Endothelial cell of umbilical vein (primary cell): Measurements from ENCODE around the gene LARP7. TPM values are rescaled to one million over a fixed set of nuclear protein-coding genes. Genes with fewer than 3 reads are reported as not detected.

Experiments
- BruUV-seq: library from RNA; stranded (reverse); fragments of 400-500 nt; replicated peaks from 2 replicates; lab custom pipeline; 2021; lab: Mats Ljungman, UMichigan
- CTCF ChIA-PET: fragments of 300-600, 350-600 bp; sonication (Branson Sonifier 250); formaldehyde crosslinking; loops from one replicate; lab custom pipeline; 2021; ENCODE audit warnings: antibody characterized with exemption, inconsistent platforms; lab: Charles Lee
- POLR2A ChIA-PET: fragments of 300-600, 350-600 bp; sonication (Branson Sonifier 250); formaldehyde crosslinking; loops from one replicate; lab custom pipeline; 2021; ENCODE audit warnings: antibody characterized with exemption, inconsistent platforms; lab: Charles Lee
- DNase-seq: peaks from one replicate; pipeline ENCODE4 v3.0.0-alpha.2; 2011; ENCODE audit warnings: low read depth, low spot score
- FAIRE-seq: peaks from 2 replicates; lab custom pipeline; 2011; peaks lifted over from hg19 to GRCh38; lab: Jason Lieb, UNC
- H2AFZ ChIP-seq: 2 replicates; pipeline ENCODE4 v1.6.0; 2012; ENCODE audit warnings: low read depth, low read length, control low read depth, inconsistent platforms
- H3K27ac ChIP-seq: 2 replicates; pipeline ENCODE4 v1.5.1; 2011; ENCODE audit warnings: low read depth, mild to moderate bottlenecking, control low read depth, low read length, moderate library complexity; ENCODE audit not compliant: insufficient read depth
- H3K27me3 ChIP-seq, 2 experiments: 2 replicates each; pipeline versions ENCODE4 v1.6.0 to v1.6.1; 2011; ENCODE audit warnings: low read length in 2 of 2, mixed read lengths in 1 of 2; ENCODE audit not compliant: control insufficient read depth in 2 of 2, insufficient read depth in 2 of 2
- H3K36me3 ChIP-seq, 2 experiments: 2 replicates in 1 of 2; 3 replicates in 1 of 2; pipeline ENCODE4 v1.5.1; 2011; ENCODE audit warnings: low read length in 2 of 2, mild to moderate bottlenecking in 1 of 2, moderate library complexity in 1 of 2; ENCODE audit not compliant: control insufficient read depth in 2 of 2, insufficient read depth in 2 of 2; ENCODE audit errors: extremely low read depth in 1 of 2
- H3K4me1 ChIP-seq: 3 replicates; pipeline ENCODE4 v1.5.1; 2011; ENCODE audit warnings: mild to moderate bottlenecking, low read length; ENCODE audit not compliant: control insufficient read depth, insufficient read depth; ENCODE audit errors: extremely low read depth
- H3K4me2 ChIP-seq: 2 replicates; pipeline ENCODE4 v1.6.1; 2011; ENCODE audit warnings: low read length, control low read depth, mixed read lengths; ENCODE audit not compliant: insufficient read depth
- H3K4me3 ChIP-seq, 3 experiments: fragments of 200-600 bp in 1 of 3; sonication (generic), shearing (Covaris generic) in 1 of 3; replicated peaks in 1 of 3; 2 replicates each; pipeline ENCODE4 v1.5.1; 2011 to 2016; ENCODE audit warnings: control low read depth in 3 of 3, low read length in 3 of 3, mild to moderate bottlenecking in 2 of 3, inconsistent platforms in 1 of 3, low read depth in 1 of 3, moderate library complexity in 1 of 3; ENCODE audit not compliant: insufficient read depth in 1 of 3
- H3K79me2 ChIP-seq: 2 replicates; pipeline ENCODE4 v1.6.0; 2012; ENCODE audit warnings: low read length, inconsistent platforms; ENCODE audit not compliant: control insufficient read depth, insufficient read depth
- H3K9ac ChIP-seq: replicated peaks from 2 replicates; pipeline ENCODE3; 2011; ENCODE audit warnings: low read length, control low read depth; ENCODE audit not compliant: insufficient read depth; ENCODE audit errors: extremely low read depth
- H3K9me1 ChIP-seq: replicated peaks from 3 replicates; pipeline ENCODE4 v1.6.0; 2011; ENCODE audit warnings: mild to moderate bottlenecking, low read length; ENCODE audit not compliant: control insufficient read depth, insufficient read depth; ENCODE audit errors: extremely low read depth
- H3K9me3 ChIP-seq: replicated peaks from 2 replicates; pipeline ENCODE4 v1.5.1; 2012; ENCODE audit warnings: low read length, inconsistent platforms; ENCODE audit not compliant: control insufficient read depth, insufficient read depth
- H4K20me1 ChIP-seq: replicated peaks from 2 replicates; pipeline ENCODE3; 2011; ENCODE audit warnings: mild to moderate bottlenecking, low read length; ENCODE audit not compliant: control insufficient read depth, insufficient read depth; ENCODE audit errors: extremely low read depth
- EZH2 ChIP-seq: IDR thresholded peaks from 2 replicates; pipeline ENCODE4 v1.6.1; 2012; ENCODE audit warnings: borderline replicate concordance, low read depth, mild to moderate bottlenecking, moderate library complexity, low read length, inconsistent platforms; ENCODE audit not compliant: severe bottlenecking
- FOS ChIP-seq: IDR thresholded peaks from 2 replicates; pipeline ENCODE4 v1.6.1; 2011; ENCODE audit warnings: mild to moderate bottlenecking, low read length, moderate library complexity, borderline replicate concordance; ENCODE audit not compliant: insufficient read depth
- GATA2 ChIP-seq: IDR thresholded peaks from 2 replicates; pipeline ENCODE4 v1.7.0; 2011; ENCODE audit warnings: low read depth, mild to moderate bottlenecking, moderate library complexity, mixed read lengths, low read length; ENCODE audit not compliant: insufficient read length, insufficient read depth
- JUN ChIP-seq: IDR thresholded peaks from 2 replicates; pipeline ENCODE4 v1.6.1; 2011; ENCODE audit warnings: borderline replicate concordance, low read depth; ENCODE audit not compliant: insufficient read length, insufficient read depth
- MAX ChIP-seq: IDR thresholded peaks from 2 replicates; pipeline ENCODE4 v1.6.1; 2011; ENCODE audit not compliant: insufficient read depth, insufficient read length
- MYC ChIP-seq: IDR thresholded peaks from one replicate; pipeline ENCODE4 v1.6.1; 2011; ENCODE audit warnings: mild to moderate bottlenecking, low read depth, low read length
- POLR2A ChIP-seq: IDR thresholded peaks from 2 replicates; pipeline ENCODE4 v1.6.1; 2012; ENCODE audit warnings: low read depth, mild to moderate bottlenecking, control low read depth, low read length
- POLR2AphosphoS5 ChIP-seq: IDR thresholded peaks from 2 replicates; pipeline ENCODE4 v1.6.1; 2012; ENCODE audit warnings: low read depth, mild to moderate bottlenecking, control low read depth, low read length, moderate library complexity; ENCODE audit not compliant: insufficient read depth
- dilution Hi-C: fragments of 300-500 bp; cut with MboI; formaldehyde crosslinking; loops from one replicate; pipeline ENCODE4 v1.15.0; 2019; ENCODE audit warnings: low sequenced_read_pairs; ENCODE audit not compliant: extremely low pct_ligation_motif_present
- intact Hi-C: fragments of 100-400 bp; cut with micrococcal nuclease; formaldehyde crosslinking; loops from one replicate; pipeline ENCODE4 v1.10.0; 2022
- polyA plus RNA-seq, 4 experiments: library from polyadenylated mRNA; depleted of rRNA in 3 of 4; stranded (reverse) in 3 of 4; unstranded in 1 of 4; fragments of >200 nt; gene quantifications; 2 replicates each; pipeline versions ENCODE4 v1.2.1 to v1.2.3, GENCODE V29; 2011 to 2012; ENCODE audit warnings: missing spikeins in 1 of 4
- total RNA-seq: library from RNA; stranded (reverse); gene quantifications from 2 replicates; pipeline ENCODE4 v1.2.3, GENCODE V29; 2021
- TF ChIP-seq, protein P1 (sequence below), 2 donors: IDR thresholded peaks; 1 replicate in 1 of 2; 2 replicates in 1 of 2; pipeline ENCODE4 v1.5.1; 2011; ENCODE audit warnings: low read length in 2 of 2, mild to moderate bottlenecking in 2 of 2, moderate library complexity in 2 of 2, control low read depth in 1 of 2, inconsistent platforms in 1 of 2, low read depth in 1 of 2; ENCODE audit not compliant: insufficient read depth in 1 of 2; ENCODE audit errors: extremely low read depth in 1 of 2

The LARP7 gene
- total and polyA plus RNA-seq, 2 donors (not counting 3 experiments of a cell fraction or from before 2014, with no cell fraction given): 6.9 to 35.1 TPM

GRCh38 chr4:112700679-112701078, 63.7 kb downstream of the LARP7 start:
- ChIA-PET POLR2A (no interaction called here), CTCF (no interaction called here)
- H3K9ac ChIP-seq: no peak overlapping the region
- no TSS peak for BruUV-seq
- no peaks in the 10 kb centered on the region for H3K36me3 ChIP-seq
- H4K20me1 ChIP-seq: no peaks in the 10 kb centered on the region
- no peak overlapping the region for H3K4me3 ChIP-seq
- H3K79me2 ChIP-seq: no peaks in the 10 kb centered on the region
- no peak for DNase-seq
- H3K4me2 ChIP-seq: no peak overlapping the region
- FAIRE-seq: no peak
- TF ChIP-seq JUN (no peak), FOS (no peak), MAX (no peak), POLR2AphosphoS5 (no peak), EZH2 (no peak), POLR2A (no peak), MYC (no peak), GATA2 (no peak)
- TF ChIP-seq, protein P1, sequence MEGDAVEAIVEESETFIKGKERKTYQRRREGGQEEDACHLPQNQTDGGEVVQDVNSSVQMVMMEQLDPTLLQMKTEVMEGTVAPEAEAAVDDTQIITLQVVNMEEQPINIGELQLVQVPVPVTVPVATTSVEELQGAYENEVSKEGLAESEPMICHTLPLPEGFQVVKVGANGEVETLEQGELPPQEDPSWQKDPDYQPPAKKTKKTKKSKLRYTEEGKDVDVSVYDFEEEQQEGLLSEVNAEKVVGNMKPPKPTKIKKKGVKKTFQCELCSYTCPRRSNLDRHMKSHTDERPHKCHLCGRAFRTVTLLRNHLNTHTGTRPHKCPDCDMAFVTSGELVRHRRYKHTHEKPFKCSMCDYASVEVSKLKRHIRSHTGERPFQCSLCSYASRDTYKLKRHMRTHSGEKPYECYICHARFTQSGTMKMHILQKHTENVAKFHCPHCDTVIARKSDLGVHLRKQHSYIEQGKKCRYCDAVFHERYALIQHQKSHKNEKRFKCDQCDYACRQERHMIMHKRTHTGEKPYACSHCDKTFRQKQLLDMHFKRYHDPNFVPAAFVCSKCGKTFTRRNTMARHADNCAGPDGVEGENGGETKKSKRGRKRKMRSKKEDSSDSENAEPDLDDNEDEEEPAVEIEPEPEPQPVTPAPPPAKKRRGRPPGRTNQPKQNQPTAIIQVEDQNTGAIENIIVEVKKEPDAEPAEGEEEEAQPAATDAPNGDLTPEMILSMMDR (IDR thresholded peaks at IDR 0.05; ENCODE audit: extremely low read depth in 1 of 2, insufficient read depth in 1 of 2, low read depth in 1 of 2, low read length in 2 of 2): no peak
- no peaks in the 10 kb centered on the region for H3K9me3 ChIP-seq
- intact Hi-C loops: no loop called here
- no peaks in the 10 kb centered on the region for H3K9me1 ChIP-seq
- no peak overlapping the region for H2AFZ ChIP-seq
- no peak overlapping the region for H3K27ac ChIP-seq
- dilution Hi-C loops: no loop called here
- no peaks in the 10 kb centered on the region for H3K4me1 ChIP-seq
- H3K27me3 ChIP-seq: peaks cover 11 to 12% of the 10 kb centered on the region in 2 experiments
